A549 treated with AZD9567 at 1 μM for 4 hours (cell line): ENCODE data around the gene PGBD5. TPM values are rescaled to one million over a fixed set of nuclear protein-coding genes. Genes with fewer than 3 reads are reported as not detected.

ENCODE experiments used
- total RNA-seq: library from RNA; stranded (reverse); fragments of 200-300 nt; extraction: Qiagen RNA extraction; gene quantifications from 5 replicates; pipeline ENCODE4 v1.2.3, GENCODE V29; 2022; ENCODE audit not compliant: insufficient read depth

Gene PGBD5
- 0.43 to 0.56 TPM (median 0.44 TPM) in 4 of 5 replicates, not detected in the other for total RNA-seq

GRCh38 chr1:230426246-230427093 is at the start of gene PGBD5:
Gene PGBD5, minus strand, starts transcription at chr1:230426332. Its CDS starts 404 bp downstream, at chr1:230425928.

Other genes starting within 250 kb of the PGBD5 start
- 22.9 to 24.0 TPM (median 23.6 TPM) in 5 replicates for gene COG2, start 216.1 kb upstream of the PGBD5 start, total RNA-seq